H9 (cell line): ENCODE measurements around the gene RPL26. TPM values are rescaled to one million over a fixed set of nuclear protein-coding genes. Genes with fewer than 3 reads are reported as not detected.

ENCODE experiments used
- DNase-seq: peaks from one replicate; pipeline ENCODE4 v3.0.0-alpha.2; 2017
- H2AFZ ChIP-seq: one replicate; pipeline ENCODE4 v1.6.1; 2013; ENCODE audit warnings: mild to moderate bottlenecking, low read length, control low read depth, moderate library complexity
- H2AK5ac ChIP-seq: 2 replicates; pipeline ENCODE4 v1.6.1; 2013; ENCODE audit warnings: low read length, control low read depth, mixed read lengths; ENCODE audit not compliant: insufficient read length
- H2BK120ac ChIP-seq: one replicate; pipeline ENCODE4 v1.6.1; 2013; ENCODE audit warnings: low read depth, mild to moderate bottlenecking, low read length, control low read depth, inconsistent platforms; ENCODE audit not compliant: poor library complexity, severe bottlenecking
- H2BK12ac ChIP-seq: 2 replicates; pipeline ENCODE4 v1.6.1; 2013; ENCODE audit warnings: low read length, control low read depth, mixed read lengths, low read depth; ENCODE audit not compliant: insufficient read length
- H2BK15ac ChIP-seq: 2 replicates; pipeline ENCODE4 v1.6.1; 2013; ENCODE audit warnings: low read depth, low read length, control low read depth
- H2BK20ac ChIP-seq: one replicate; pipeline ENCODE4 v1.6.1; 2013; ENCODE audit warnings: low read depth, mild to moderate bottlenecking, low read length, control low read depth, inconsistent platforms; ENCODE audit not compliant: poor library complexity, severe bottlenecking
- H2BK5ac ChIP-seq: 2 replicates; pipeline ENCODE4 v1.6.1; 2013; ENCODE audit warnings: low read length, control low read depth, mixed read lengths; ENCODE audit not compliant: insufficient read length
- H3K14ac ChIP-seq: 2 replicates; pipeline ENCODE4 v1.6.1; 2013; ENCODE audit warnings: low read length, control low read depth; ENCODE audit not compliant: insufficient read depth
- H3K18ac ChIP-seq: 2 replicates; pipeline ENCODE4 v1.6.1; 2013; ENCODE audit warnings: low read depth, mild to moderate bottlenecking, mixed read lengths, low read length, control low read depth; ENCODE audit not compliant: insufficient read length
- H3K23ac ChIP-seq: 2 replicates; pipeline ENCODE4 v1.6.1; 2013; ENCODE audit warnings: low read length, control low read depth, mixed read lengths, low read depth; ENCODE audit not compliant: insufficient read length
- H3K23me2 ChIP-seq: 2 replicates; pipeline ENCODE4 v1.6.1; 2013; ENCODE audit warnings: low read depth, mild to moderate bottlenecking, mixed read lengths, low read length, control low read depth; ENCODE audit not compliant: insufficient read length, poor library complexity, severe bottlenecking
- H3K27ac ChIP-seq: 2 replicates; pipeline ENCODE4 v1.5.1; 2013; ENCODE audit warnings: low read length, control low read depth, mixed read lengths, low read depth; ENCODE audit not compliant: insufficient read length
- H3K27me3 ChIP-seq: 2 replicates; pipeline ENCODE4 v1.6.1; 2013; ENCODE audit warnings: low read length, control low read depth, inconsistent platforms; ENCODE audit not compliant: insufficient read depth
- H3K4ac ChIP-seq: 2 replicates; pipeline ENCODE4 v1.6.1; 2013; ENCODE audit warnings: low read depth, mild to moderate bottlenecking, control low read depth, inconsistent platforms, low read length, moderate library complexity
- H3K4me1 ChIP-seq: 2 replicates; pipeline ENCODE4 v1.6.1; 2013; ENCODE audit warnings: low read length, control low read depth, inconsistent platforms; ENCODE audit not compliant: insufficient read depth
- H3K4me2 ChIP-seq: 2 replicates; pipeline ENCODE4 v1.6.1; 2013; ENCODE audit warnings: low read length, control low read depth, mixed read lengths; ENCODE audit not compliant: insufficient read length, insufficient read depth
- H3K56ac ChIP-seq: 2 replicates; pipeline ENCODE4 v1.6.1; 2013; ENCODE audit warnings: low read depth, mild to moderate bottlenecking, mixed read lengths, low read length, control low read depth; ENCODE audit not compliant: insufficient read length
- H3K79me1 ChIP-seq: 2 replicates; pipeline ENCODE4 v1.6.1; 2013; ENCODE audit warnings: low read depth, mild to moderate bottlenecking, moderate library complexity, low read length, control low read depth, inconsistent platforms; ENCODE audit not compliant: insufficient read depth, poor library complexity, severe bottlenecking
- H3K79me2 ChIP-seq: 2 replicates; pipeline ENCODE4 v1.6.1; 2013; ENCODE audit warnings: low read length, control low read depth, inconsistent platforms; ENCODE audit not compliant: insufficient read depth
- H3K9ac ChIP-seq: 2 replicates; pipeline ENCODE4 v1.6.1; 2013; ENCODE audit warnings: low read length, control low read depth, mixed read lengths; ENCODE audit not compliant: insufficient read length; ENCODE audit errors: extremely low read depth
- H3K9me3 ChIP-seq: one replicate; pipeline ENCODE4 v1.6.1; 2013; ENCODE audit warnings: low read depth, low read length, inconsistent platforms; ENCODE audit not compliant: control insufficient read depth
- H3T11ph ChIP-seq: one replicate; pipeline ENCODE4 v1.6.1; 2013; ENCODE audit warnings: mild to moderate bottlenecking, low read length, control low read depth, inconsistent platforms
- H4K20me1 ChIP-seq: one replicate; pipeline ENCODE4 v1.6.1; 2013; ENCODE audit not compliant: control insufficient read depth, insufficient read length, insufficient read depth
- H4K5ac ChIP-seq: 2 replicates; pipeline ENCODE4 v1.6.1; 2013; ENCODE audit warnings: low read depth, mild to moderate bottlenecking, mixed read lengths, low read length, control low read depth; ENCODE audit not compliant: insufficient read length
- H4K8ac ChIP-seq: replicated peaks from 2 replicates; pipeline ENCODE4 v1.6.1; 2013; ENCODE audit warnings: low read length, control low read depth, mixed read lengths, low read depth; ENCODE audit not compliant: insufficient read length
- H4K91ac ChIP-seq: 2 replicates; pipeline ENCODE4 v1.6.1; 2013; ENCODE audit warnings: low read depth, mild to moderate bottlenecking, moderate library complexity, mixed read lengths, low read length, control low read depth; ENCODE audit not compliant: insufficient read length
- H3K27ac Mint-ChIP-seq, 3 experiments: 2 replicates in 2 of 3; 3 replicates in 1 of 3; pipeline ENCODE4 v1.8.0; 2020 to 2021; ENCODE audit warnings: mixed read lengths in 3 of 3, mild to moderate bottlenecking in 1 of 3, moderate library complexity in 1 of 3
- H3K27me3 Mint-ChIP-seq: 2 replicates; pipeline ENCODE4 v1.8.0; 2021; ENCODE audit warnings: low read depth, mild to moderate bottlenecking, moderate library complexity, mixed read lengths
- H3K36me3 Mint-ChIP-seq, 3 experiments: 2 replicates in 2 of 3; 3 replicates in 1 of 3; pipeline ENCODE4 v1.8.0; 2020 to 2021; ENCODE audit warnings: low read depth in 3 of 3, mixed read lengths in 3 of 3; ENCODE audit not compliant: insufficient read depth in 1 of 3
- H3K4me1 Mint-ChIP-seq, 2 experiments: 2 replicates each; pipeline ENCODE4 v1.8.0; 2020; ENCODE audit warnings: mixed read lengths in 2 of 2
- H3K4me3 Mint-ChIP-seq, 2 experiments: 2 replicates in 1 of 2; 3 replicates in 1 of 2; pipeline ENCODE4 v1.8.0; 2020 to 2021; ENCODE audit warnings: mild to moderate bottlenecking in 2 of 2, mixed read lengths in 2 of 2, moderate library complexity in 1 of 2
- H3K9me3 Mint-ChIP-seq, 2 experiments: 2 replicates in 1 of 2; 3 replicates in 1 of 2; pipeline ENCODE4 v1.8.0; 2020; ENCODE audit warnings: mild to moderate bottlenecking in 2 of 2, mixed read lengths in 2 of 2, moderate library complexity in 1 of 2
- WGBS: extraction: QIAGEN DNeasy Blood & Tissue Kit; methylation state at CpG from one replicate; pipeline ENCODE4 v1.1.7; 2013; ENCODE audit warnings: missing lambda C conversion rate, low lambda C conversion rate, mixed read lengths; ENCODE audit not compliant: insufficient read length; ENCODE audit errors: extremely low coverage; 5-methylcytosine and 5-hydroxymethylcytosine counted together
- total RNA-seq: library from RNA; stranded (reverse); gene quantifications from 2 replicates; pipeline ENCODE4 v1.2.1, GENCODE V29; 2021
- TF ChIP-seq, protein P1 (sequence below): fragments of 200-600 bp; sonication (generic); conservative IDR thresholded peaks from 3 replicates; pipeline ENCODE4 v1.8.0; 2021; ENCODE audit warnings: antibody characterized with exemption, mild to moderate bottlenecking

Gene RPL26
- total RNA-seq, 1 experiment from 2014 or later = 2,434 TPM

DNA sequence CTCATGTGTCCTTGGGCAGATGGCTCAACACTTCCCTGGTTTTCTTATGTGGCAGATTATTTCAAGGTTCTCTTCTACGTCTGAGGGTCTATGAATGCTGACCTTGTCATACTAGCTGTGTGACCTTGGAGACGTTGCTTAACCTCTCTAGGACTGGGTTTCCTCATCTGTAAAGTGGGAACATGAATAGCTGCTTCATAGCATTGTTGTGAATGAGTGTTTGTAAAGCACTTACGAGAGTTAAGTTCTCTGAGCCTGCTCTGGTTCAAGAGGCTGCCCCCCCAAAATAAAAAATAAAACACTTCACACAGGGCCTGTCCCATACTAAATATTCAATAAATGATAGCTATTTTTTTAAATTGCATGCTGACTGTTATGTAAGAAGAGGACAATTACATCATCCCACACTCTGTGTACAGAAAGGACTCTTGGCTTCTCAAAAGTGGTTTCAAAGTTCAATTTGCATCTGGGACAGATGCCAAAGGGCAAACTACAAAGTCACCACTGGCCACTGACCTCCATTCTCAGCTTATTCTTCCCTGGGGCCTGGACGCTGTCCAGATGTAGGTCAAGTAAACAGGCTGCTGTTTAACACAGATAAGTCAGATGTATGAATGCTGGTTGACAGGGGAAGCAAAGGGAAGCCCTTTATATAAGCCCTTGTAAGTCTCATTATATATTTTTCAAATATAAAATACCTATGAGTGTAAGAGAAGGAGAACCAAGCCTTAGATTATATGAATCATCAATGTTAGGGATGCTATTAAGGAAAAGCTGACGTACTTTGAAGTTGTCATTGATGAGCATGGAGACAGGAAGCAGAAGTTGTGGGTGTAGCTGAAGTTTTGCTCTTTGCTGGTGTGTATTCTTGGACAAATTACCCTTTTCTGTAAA lies 37.3 kb upstream of the RPL26 start:
- no peak overlapping the region for H3K9ac ChIP-seq
- no peak overlapping the region for H3K27ac ChIP-seq
- no peak for DNase-seq
- H3K4me2 ChIP-seq = no peak overlapping the region
- no peaks in the 10 kb centered on the region for H3K4me1 ChIP-seq
- H3K27me3 ChIP-seq = no peaks in the 10 kb centered on the region
- Mint-ChIP-seq H3K9me3 (no peaks in the 10 kb centered on the region), H3K36me3 (no peaks in the 10 kb centered on the region), H3K4me3 (no peak overlapping the region), H3K27ac (no peak overlapping the region), H3K4me1 (no peaks in the 10 kb centered on the region), H3K27me3 (peaks cover 15% of the 10 kb centered on the region)
- no peak overlapping the region for H3K23ac ChIP-seq
- H2BK15ac ChIP-seq = no peak overlapping the region
- H2BK20ac ChIP-seq = no peak overlapping the region
- no peaks in the 10 kb centered on the region for H4K20me1 ChIP-seq
- no peak overlapping the region for H2AFZ ChIP-seq
- WGBS = no CpG with 5 or more reads among the region's 5 CpGs
- no peak overlapping the region for H3K56ac ChIP-seq
- H3T11ph ChIP-seq = no peak overlapping the region
- H3K9me3 ChIP-seq = no peaks in the 10 kb centered on the region
- H3K23me2 ChIP-seq = no peaks in the 10 kb centered on the region
- H3K79me2 ChIP-seq = no peaks in the 10 kb centered on the region
- H3K14ac ChIP-seq = no peak overlapping the region
- H2BK12ac ChIP-seq = no peak overlapping the region
- no peak overlapping the region for H4K5ac ChIP-seq
- H3K18ac ChIP-seq = no peak overlapping the region
- no peak overlapping the region for H2BK5ac ChIP-seq
- no peak overlapping the region for H2BK120ac ChIP-seq
- H4K8ac ChIP-seq = no peak overlapping the region
- H3K79me1 ChIP-seq = no peaks in the 10 kb centered on the region
- TF ChIP-seq, protein P1, sequence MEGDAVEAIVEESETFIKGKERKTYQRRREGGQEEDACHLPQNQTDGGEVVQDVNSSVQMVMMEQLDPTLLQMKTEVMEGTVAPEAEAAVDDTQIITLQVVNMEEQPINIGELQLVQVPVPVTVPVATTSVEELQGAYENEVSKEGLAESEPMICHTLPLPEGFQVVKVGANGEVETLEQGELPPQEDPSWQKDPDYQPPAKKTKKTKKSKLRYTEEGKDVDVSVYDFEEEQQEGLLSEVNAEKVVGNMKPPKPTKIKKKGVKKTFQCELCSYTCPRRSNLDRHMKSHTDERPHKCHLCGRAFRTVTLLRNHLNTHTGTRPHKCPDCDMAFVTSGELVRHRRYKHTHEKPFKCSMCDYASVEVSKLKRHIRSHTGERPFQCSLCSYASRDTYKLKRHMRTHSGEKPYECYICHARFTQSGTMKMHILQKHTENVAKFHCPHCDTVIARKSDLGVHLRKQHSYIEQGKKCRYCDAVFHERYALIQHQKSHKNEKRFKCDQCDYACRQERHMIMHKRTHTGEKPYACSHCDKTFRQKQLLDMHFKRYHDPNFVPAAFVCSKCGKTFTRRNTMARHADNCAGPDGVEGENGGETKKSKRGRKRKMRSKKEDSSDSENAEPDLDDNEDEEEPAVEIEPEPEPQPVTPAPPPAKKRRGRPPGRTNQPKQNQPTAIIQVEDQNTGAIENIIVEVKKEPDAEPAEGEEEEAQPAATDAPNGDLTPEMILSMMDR = no peak
- H3K4ac ChIP-seq = no peak overlapping the region
- no peak overlapping the region for H4K91ac ChIP-seq
- no peak overlapping the region for H2AK5ac ChIP-seq
